WTC11 (cell line): ENCODE data around the gene NRIP2. TPM values are rescaled to one million over a fixed set of nuclear protein-coding genes. Genes with fewer than 3 reads are reported as not detected.

Experiments used
- AFF4 ChIP-seq: sonication (generic); formaldehyde crosslinking; IDR thresholded peaks from 2 replicates; pipeline ENCODE4 v1.8.1; 2023; ENCODE audit warnings: mild to moderate bottlenecking, missing genetic modification reagents, borderline replicate concordance
- ATF2 ChIP-seq: sonication (generic); formaldehyde crosslinking; IDR thresholded peaks from 2 replicates; pipeline ENCODE4 v1.8.1; 2022; ENCODE audit warnings: low read depth, missing genetic modification reagents, borderline replicate concordance
- ATF3 ChIP-seq: sonication (generic); formaldehyde crosslinking; conservative IDR thresholded peaks from 2 replicates; pipeline ENCODE4 v1.8.1; 2022; ENCODE audit warnings: mild to moderate bottlenecking, missing genetic modification reagents
- CBFB ChIP-seq: sonication (generic); formaldehyde crosslinking; IDR thresholded peaks from 2 replicates; pipeline ENCODE4 v1.8.1; 2022; ENCODE audit warnings: mild to moderate bottlenecking, low read depth, missing genetic modification reagents
- CDX4 ChIP-seq: fragments of 250-450 bp; sonication (Bioruptor Pico); IDR thresholded peaks from 2 replicates; pipeline ENCODE4 v1.9.0; 2021; ENCODE audit warnings: moderate library complexity, mild to moderate bottlenecking, inconsistent platforms, borderline replicate concordance
- CREM ChIP-seq: sonication (generic); formaldehyde crosslinking; IDR thresholded peaks from 2 replicates; pipeline ENCODE4 v1.8.1; 2022; ENCODE audit warnings: mild to moderate bottlenecking, missing genetic modification reagents, moderate library complexity
- ELF4 ChIP-seq: sonication (generic); formaldehyde crosslinking; IDR thresholded peaks from 2 replicates; pipeline ENCODE4 v1.8.1; 2022; ENCODE audit warnings: low read depth, mild to moderate bottlenecking, moderate library complexity, missing genetic modification reagents
- FOXK1 ChIP-seq: sonication (generic); formaldehyde crosslinking; IDR thresholded peaks from 2 replicates; pipeline ENCODE4 v1.8.0; 2022; ENCODE audit warnings: mild to moderate bottlenecking, moderate library complexity, missing genetic modification reagents
- FOXP1 ChIP-seq: sonication (generic); formaldehyde crosslinking; IDR thresholded peaks from 2 replicates; pipeline ENCODE4 v1.8.0; 2022; ENCODE audit warnings: missing genetic modification reagents, mild to moderate bottlenecking, moderate library complexity, borderline replicate concordance
- GRHL2 ChIP-seq: fragments of 250-450 bp; sonication (Bioruptor Pico); IDR thresholded peaks from 2 replicates; pipeline ENCODE4 v1.8.0; 2022; ENCODE audit warnings: mild to moderate bottlenecking, moderate library complexity; ENCODE audit not compliant: insufficient replicate concordance, severe bottlenecking
- HMGXB4 ChIP-seq: sonication (generic); formaldehyde crosslinking; IDR thresholded peaks from 2 replicates; pipeline ENCODE4 v1.8.1; 2023; ENCODE audit warnings: mild to moderate bottlenecking, moderate library complexity, missing genetic modification reagents
- IRF1 ChIP-seq: sonication (generic); formaldehyde crosslinking; IDR thresholded peaks from 2 replicates; pipeline ENCODE4 v1.8.0; 2023; ENCODE audit warnings: missing genetic modification reagents
- IRF2 ChIP-seq: sonication (generic); formaldehyde crosslinking; IDR thresholded peaks from 2 replicates; pipeline ENCODE4 v1.8.0; 2022; ENCODE audit warnings: low read depth, missing genetic modification reagents, borderline replicate concordance
- JAZF1 ChIP-seq: fragments of 250-450 bp; sonication (Bioruptor Pico); IDR thresholded peaks from 2 replicates; pipeline ENCODE4 v1.9.0; 2021; ENCODE audit warnings: moderate library complexity, mild to moderate bottlenecking, inconsistent platforms
- JUN ChIP-seq: sonication (generic); formaldehyde crosslinking; IDR thresholded peaks from 2 replicates; pipeline ENCODE4 v1.8.0; 2023; ENCODE audit warnings: mild to moderate bottlenecking, missing genetic modification reagents
- MAX ChIP-seq: sonication (generic); formaldehyde crosslinking; IDR thresholded peaks from 2 replicates; pipeline ENCODE4 v1.8.0; 2022; ENCODE audit warnings: mild to moderate bottlenecking, missing genetic modification reagents
- MLX ChIP-seq: sonication (generic); formaldehyde crosslinking; IDR thresholded peaks from 2 replicates; pipeline ENCODE4 v1.8.1; 2023; ENCODE audit warnings: mild to moderate bottlenecking, missing genetic modification reagents, moderate library complexity
- MYBL2 ChIP-seq: sonication (generic); formaldehyde crosslinking; IDR thresholded peaks from 2 replicates; pipeline ENCODE4 v1.8.1; 2023; ENCODE audit warnings: mild to moderate bottlenecking, moderate library complexity, missing genetic modification reagents
- PRRX2 ChIP-seq: fragments of 250-450 bp; sonication (Bioruptor Pico); IDR thresholded peaks from 2 replicates; pipeline ENCODE4 v1.8.0; 2021; ENCODE audit warnings: mild to moderate bottlenecking
- RELA ChIP-seq: sonication (generic); formaldehyde crosslinking; IDR thresholded peaks from 2 replicates; pipeline ENCODE4 v1.8.1; 2022; ENCODE audit warnings: missing genetic modification reagents, mild to moderate bottlenecking, borderline replicate concordance
- STAT6 ChIP-seq: sonication (generic); formaldehyde crosslinking; conservative IDR thresholded peaks from 2 replicates; pipeline ENCODE4 v1.8.1; 2023; ENCODE audit warnings: mild to moderate bottlenecking, low read depth, missing genetic modification reagents, moderate library complexity
- TEAD4 ChIP-seq: sonication (generic); formaldehyde crosslinking; IDR thresholded peaks from 2 replicates; pipeline ENCODE4 v1.8.0; 2022; ENCODE audit warnings: mild to moderate bottlenecking, missing genetic modification reagents
- ZNF263 ChIP-seq: sonication (generic); formaldehyde crosslinking; IDR thresholded peaks from 2 replicates; pipeline ENCODE4 v1.8.1; 2022; ENCODE audit warnings: low read depth, mild to moderate bottlenecking, moderate library complexity, missing genetic modification reagents
- ZNF423 ChIP-seq: fragments of 250-450 bp; sonication (Bioruptor Pico); IDR thresholded peaks from 2 replicates; pipeline ENCODE4 v2.1.2; 2022; ENCODE audit warnings: mild to moderate bottlenecking, moderate library complexity
- total RNA-seq: library from RNA; stranded (reverse); gene quantifications from 3 replicates; pipeline ENCODE4 v1.2.3, GENCODE V29; 2021

NRIP2 gene
- total RNA-seq, 1 experiment from 2014 or later: not detected

- peak; percentile 70; the same call in 1 of the 2 replicates for TF ChIP-seq JUN
- TF ChIP-seq ZNF263: no peak
- TF ChIP-seq RELA (CRISPR knock-in tag): 0 out of 2 replicates have a peak, but pooled peaks have one; percentile 64
- no peak for TF ChIP-seq AFF4 (CRISPR knock-in tag)
- no peak for TF ChIP-seq STAT6
- no peak for TF ChIP-seq ATF2
- no peak for TF ChIP-seq PRRX2
- TF ChIP-seq ELF4 (CRISPR knock-in tag): no peak
- TF ChIP-seq GRHL2 (CRISPR knock-in tag): no peak
- TF ChIP-seq CREM (CRISPR knock-in tag): 0 out of 2 replicates have a peak, but pooled peaks have one; percentile 19
- TF ChIP-seq MAX (CRISPR knock-in tag): 0 out of 2 replicates have a peak, but pooled peaks have one; percentile 56
- TF ChIP-seq CBFB: no peak
- TF ChIP-seq MLX (CRISPR knock-in tag): no peak
- no peak for TF ChIP-seq IRF2
- TF ChIP-seq HMGXB4 (CRISPR knock-in tag): 0 out of 2 replicates have a peak, but pooled peaks have one; percentile 5
- no peak for TF ChIP-seq CDX4 (CRISPR knock-in tag)
- TF ChIP-seq ATF3: no peak
- peak; percentile 99 for TF ChIP-seq MYBL2 (CRISPR knock-in tag)
- TF ChIP-seq IRF1 (CRISPR knock-in tag): no peak
- TF ChIP-seq TEAD4: no peak
- no peak for TF ChIP-seq ZNF423 (CRISPR knock-in tag)
- TF ChIP-seq FOXK1 (CRISPR knock-in tag): peak; percentile 22; the same call in 1 of the 2 replicates
- TF ChIP-seq JAZF1 (CRISPR knock-in tag): no peak
- no peak for TF ChIP-seq FOXP1
Measured at GRCh38 chr12:2877047-2877952, 42.5 kb upstream of the NRIP2 start, which contains the start of the genes FOXM1 and RHNO1 (continued).
